GM18861 (cell line): ENCODE measurements around the gene SH3TC1.

Source experiments
- ATAC-seq: cut with Tn5 transposase; IDR thresholded peaks from one replicate; pipeline ENCODE4 v1.9.1; 2021; ENCODE audit not compliant: unreplicated experiment

Gene SH3TC1

GRCh38 chr4:8180310-8181093 is 18.6 kb upstream of the SH3TC1 start:
- no peak for ATAC-seq

- no peak for ATAC-seq
Measured at GRCh38 chr4:8181119-8181518, 18.0 kb upstream of the SH3TC1 start.

GRCh38 chr4:8181844-8182243 is 17.2 kb upstream of the SH3TC1 start:
- ATAC-seq: no peak

- no peak for ATAC-seq
Measured at GRCh38 chr4:8182294-8182693, 16.8 kb upstream of the SH3TC1 start.

GRCh38 chr4:8182858-8183725 is 16.0 kb upstream of the SH3TC1 start:
- ATAC-seq: no peak

GRCh38 chr4:8184061-8184460 is 15.0 kb upstream of the SH3TC1 start:
- no peak for ATAC-seq

GRCh38 chr4:8185295-8185694 is 13.8 kb upstream of the SH3TC1 start:
- ATAC-seq: no peak

GRCh38 chr4:8185930-8186329 is 13.2 kb upstream of the SH3TC1 start:
- no peak for ATAC-seq

GRCh38 chr4:8188085-8188484 is 11.0 kb upstream of the SH3TC1 start:
- ATAC-seq: no peak

- ATAC-seq: no peak
Measured at GRCh38 chr4:8188743-8189550, 10.1 kb upstream of the SH3TC1 start.

- no peak for ATAC-seq
Measured at GRCh38 chr4:8189551-8190466, 9.3 kb upstream of the SH3TC1 start.

- peak; percentile 34 for ATAC-seq
Measured at GRCh38 chr4:8191136-8191747, 7.8 kb upstream of the SH3TC1 start.

- peak; percentile 93 for ATAC-seq
Measured at GRCh38 chr4:8192748-8193738, 6.0 kb upstream of the SH3TC1 start.

GRCh38 chr4:8194306-8195242 is 4.5 kb upstream of the SH3TC1 start:
- ATAC-seq: no peak

GRCh38 chr4:8195431-8195830 is 3.7 kb upstream of the SH3TC1 start:
- no peak for ATAC-seq

- ATAC-seq: no peak
Measured at GRCh38 chr4:8195841-8196458, 3.1 kb upstream of the SH3TC1 start.

- no peak for ATAC-seq
Measured at GRCh38 chr4:8197521-8197920, 1.6 kb upstream of the SH3TC1 start.
